Activated naive CD8-positive, alpha-beta T cell (primary cell): ENCODE results near the gene PCNX1.
"Not testable (repeated sequence)": the region's sequence is repeated elsewhere in the genome, so short reads cannot be mapped to it uniquely, and the experiment has no call there.

Experiments
- H3K27ac Mint-ChIP-seq: one replicate; pipeline ENCODE4 v1.8.0; 2021; ENCODE audit warnings: mixed read lengths
- H3K27me3 Mint-ChIP-seq: one replicate; pipeline ENCODE4 v1.8.0; 2021; ENCODE audit warnings: mixed read lengths
- H3K36me3 Mint-ChIP-seq: one replicate; pipeline ENCODE4 v1.8.0; 2021; ENCODE audit warnings: mixed read lengths
- H3K4me1 Mint-ChIP-seq: one replicate; pipeline ENCODE4 v1.8.0; 2021; ENCODE audit warnings: low read depth, mixed read lengths
- H3K4me3 Mint-ChIP-seq: one replicate; pipeline ENCODE4 v1.8.0; 2021; ENCODE audit warnings: mild to moderate bottlenecking, mixed read lengths
- H3K9me3 Mint-ChIP-seq: one replicate; pipeline ENCODE4 v1.8.0; 2021; ENCODE audit warnings: low read depth, mixed read lengths

PCNX1 gene

DNA sequence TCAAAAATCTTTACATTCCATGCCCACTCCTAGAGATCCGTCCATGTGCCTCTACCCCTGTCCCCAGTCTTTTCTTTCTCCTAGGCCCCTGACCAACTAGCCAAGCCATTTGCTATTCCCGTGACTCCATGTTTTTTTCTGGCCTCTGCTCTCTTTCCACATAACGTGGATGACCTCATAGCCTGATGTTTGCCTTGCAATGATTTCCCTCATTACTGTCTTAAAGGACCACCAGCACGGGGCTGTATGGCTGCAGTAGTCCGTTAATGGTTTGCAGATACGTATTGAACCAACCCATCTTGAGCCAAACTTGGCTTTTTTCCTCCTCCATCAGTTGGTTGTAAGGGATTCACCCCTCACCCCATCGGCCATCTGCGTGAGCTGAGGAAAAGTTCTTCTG is 226.0 kb downstream of the PCNX1 start:
- peaks cover 3% of the 10 kb centered on the region for H3K4me1 Mint-ChIP-seq
- H3K27ac Mint-ChIP-seq, result no peak overlapping the region
- no peaks in the 10 kb centered on the region for H3K27me3 Mint-ChIP-seq
- H3K4me3 Mint-ChIP-seq, result no peak overlapping the region
- no peaks in the 10 kb centered on the region for H3K9me3 Mint-ChIP-seq
- no peaks in the 10 kb centered on the region for H3K36me3 Mint-ChIP-seq

- Mint-ChIP-seq H3K36me3 (no peaks in the 10 kb centered on the region), H3K4me1 (peaks cover 3% of the 10 kb centered on the region), H3K27me3 (no peaks in the 10 kb centered on the region), H3K27ac (no peak overlapping the region), H3K9me3 (no peaks in the 10 kb centered on the region), H3K4me3 (no peak overlapping the region)
Observed at GRCh38 chr14:71135496-71135895, 228.2 kb downstream of the PCNX1 start.

DNA sequence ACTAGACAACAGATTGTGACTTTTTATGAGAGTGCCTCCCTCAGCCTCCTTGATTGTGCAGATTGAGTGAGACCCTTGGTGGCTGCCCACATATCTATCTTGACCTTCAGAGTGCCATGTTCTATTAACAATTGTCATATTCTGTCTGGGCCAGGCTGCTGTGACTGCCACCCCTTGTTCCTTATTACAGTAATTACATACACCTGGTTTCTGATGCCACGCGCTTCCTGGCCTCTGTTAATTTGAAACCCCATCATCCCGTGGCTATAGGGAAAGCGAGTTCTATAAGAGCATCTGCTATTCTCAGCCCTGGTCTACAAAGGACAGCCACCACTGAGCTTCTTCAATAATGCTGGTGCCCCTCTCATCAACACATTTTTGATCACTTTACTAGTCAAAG is 228.7 kb downstream of the PCNX1 start:
- H3K4me3 Mint-ChIP-seq, result no peak overlapping the region
- H3K4me1 Mint-ChIP-seq, result peaks cover 2% of the 10 kb centered on the region
- H3K9me3 Mint-ChIP-seq, result no peaks in the 10 kb centered on the region
- no peaks in the 10 kb centered on the region for H3K27me3 Mint-ChIP-seq
- H3K36me3 Mint-ChIP-seq, result no peaks in the 10 kb centered on the region
- H3K27ac Mint-ChIP-seq, result no peak overlapping the region

DNA sequence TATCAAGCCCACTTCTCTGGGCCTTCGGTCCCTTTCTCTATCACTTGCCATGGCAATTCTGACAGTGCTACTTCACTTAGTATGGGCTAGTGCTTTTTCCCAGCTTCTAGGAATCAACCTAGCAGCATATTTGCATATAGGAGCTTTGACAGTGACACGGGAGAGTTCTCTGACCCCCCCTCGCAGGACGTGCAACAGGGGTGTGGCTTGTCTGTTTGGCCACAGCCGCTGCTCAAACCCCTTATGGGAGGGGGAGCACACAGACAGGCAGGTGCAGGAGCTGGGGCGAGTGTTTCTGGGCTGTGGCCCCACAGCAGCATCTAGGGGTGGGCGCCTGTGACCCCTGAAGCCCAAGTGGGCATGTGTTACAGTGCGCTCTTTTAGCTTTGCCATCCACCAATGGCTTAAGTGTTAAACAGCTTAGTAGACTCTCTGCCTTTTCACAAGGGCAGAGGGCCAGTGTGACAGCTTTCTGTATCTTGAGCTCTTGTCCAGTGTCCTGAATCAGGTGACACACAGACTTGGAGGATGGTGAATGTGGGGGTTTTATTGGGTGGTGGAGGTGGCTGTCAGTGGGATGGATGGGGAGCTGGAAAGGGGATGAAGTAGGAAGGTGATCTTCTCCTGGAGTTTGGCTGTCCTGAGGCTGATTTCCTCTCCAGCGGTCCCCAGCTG is 229.3 kb downstream of the PCNX1 start:
- Mint-ChIP-seq H3K27ac (no peak overlapping the region), H3K4me1 (peaks cover 1% of the 10 kb centered on the region), H3K27me3 (no peaks in the 10 kb centered on the region), H3K4me3 (no peak overlapping the region), H3K36me3 (no peaks in the 10 kb centered on the region), H3K9me3 (no peaks in the 10 kb centered on the region)

DNA sequence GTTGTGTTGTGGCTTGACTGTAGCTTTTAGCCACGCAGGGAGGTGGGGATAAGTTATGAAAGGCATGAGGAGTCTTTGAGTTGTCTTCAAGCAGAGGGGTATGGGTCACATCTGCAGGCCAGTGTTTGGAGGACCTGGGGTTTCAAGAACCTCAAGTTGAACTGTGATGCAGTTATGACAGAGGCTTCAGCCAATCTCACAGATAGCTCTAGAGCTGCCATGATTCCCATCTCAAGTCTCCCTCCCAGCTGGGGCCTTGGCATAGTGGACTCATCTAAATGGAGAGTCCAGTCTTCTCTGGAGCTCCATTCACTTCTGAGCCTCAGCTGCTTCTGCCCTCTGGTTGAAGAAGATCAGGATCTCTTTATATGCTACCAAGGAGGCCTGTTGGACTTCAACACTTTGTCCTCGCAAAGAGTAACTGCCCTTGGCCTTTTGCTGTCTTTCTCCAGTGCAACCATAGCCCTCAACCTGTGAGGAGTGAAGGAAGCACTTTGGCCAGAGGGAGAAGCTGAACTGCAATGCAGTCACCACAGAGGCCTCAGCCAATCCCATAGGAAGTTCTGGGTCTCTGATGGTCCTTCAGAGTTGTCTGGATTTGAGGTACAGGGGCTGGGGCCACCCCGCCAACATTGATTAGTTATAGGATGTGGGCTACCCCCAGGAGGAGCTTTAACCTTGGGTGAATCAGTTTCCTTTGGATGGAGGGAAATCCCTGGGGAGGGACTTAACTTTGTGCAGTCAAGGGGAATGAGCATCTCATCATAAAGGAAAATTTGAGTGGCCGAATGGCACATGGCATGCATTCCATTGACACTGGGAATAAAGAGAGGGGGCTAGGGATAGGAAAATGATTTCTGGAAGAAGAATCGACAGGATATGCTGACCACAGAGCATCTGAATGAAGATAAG is 230.5 kb downstream of the PCNX1 start:
- H3K4me3 Mint-ChIP-seq, result no peak overlapping the region
- H3K9me3 Mint-ChIP-seq, result no peaks in the 10 kb centered on the region
- H3K27ac Mint-ChIP-seq, result no peak overlapping the region
- no peaks in the 10 kb centered on the region for H3K36me3 Mint-ChIP-seq
- peaks cover 13% of the 10 kb centered on the region for H3K4me1 Mint-ChIP-seq
- H3K27me3 Mint-ChIP-seq, result no peaks in the 10 kb centered on the region

GRCh38 chr14:71138448-71139293 is 231.4 kb downstream of the PCNX1 start:
- H3K9me3 Mint-ChIP-seq, result no peaks in the 10 kb centered on the region
- H3K36me3 Mint-ChIP-seq, result no peaks in the 10 kb centered on the region
- H3K27me3 Mint-ChIP-seq, result no peaks in the 10 kb centered on the region
- H3K27ac Mint-ChIP-seq, result no peak overlapping the region
- peaks cover 22% of the 10 kb centered on the region for H3K4me1 Mint-ChIP-seq
- no peak overlapping the region for H3K4me3 Mint-ChIP-seq

DNA sequence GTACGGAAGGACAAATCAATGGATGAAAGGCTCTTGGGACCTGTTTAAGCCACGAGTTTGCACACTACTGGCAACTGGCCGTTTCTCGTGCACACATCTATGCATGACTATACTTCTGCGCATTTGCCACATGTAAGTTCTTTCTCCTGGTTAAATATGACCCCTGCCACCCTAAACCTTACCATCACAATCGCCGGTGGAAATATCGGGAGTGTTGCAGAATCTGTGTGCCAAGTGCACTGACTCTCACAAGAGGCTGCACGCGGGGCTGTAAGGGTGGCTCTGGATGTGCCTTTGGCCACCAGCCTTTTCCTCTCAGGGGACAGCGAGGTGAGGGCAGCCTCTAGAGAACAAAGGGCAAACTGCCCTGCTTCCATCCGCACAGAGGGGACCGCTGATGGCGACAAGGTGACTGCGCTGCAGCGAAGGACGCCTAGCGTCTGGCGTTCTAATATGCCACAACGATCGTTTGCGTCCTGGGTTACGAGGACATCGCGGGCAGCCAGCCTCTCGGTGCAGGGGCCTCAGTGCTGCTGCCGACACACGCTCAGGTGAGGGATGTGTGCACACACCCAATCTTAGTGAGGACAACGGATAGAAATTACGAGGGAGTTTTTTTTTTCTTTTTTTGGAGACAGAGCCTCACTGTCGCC is 232.2 kb downstream of the PCNX1 start:
- H3K27me3 Mint-ChIP-seq, result no peaks in the 10 kb centered on the region
- no peak overlapping the region for H3K27ac Mint-ChIP-seq
- no peaks in the 10 kb centered on the region for H3K36me3 Mint-ChIP-seq
- no peak overlapping the region for H3K4me3 Mint-ChIP-seq
- peaks cover 23% of the 10 kb centered on the region for H3K4me1 Mint-ChIP-seq
- H3K9me3 Mint-ChIP-seq, result no peaks in the 10 kb centered on the region

DNA sequence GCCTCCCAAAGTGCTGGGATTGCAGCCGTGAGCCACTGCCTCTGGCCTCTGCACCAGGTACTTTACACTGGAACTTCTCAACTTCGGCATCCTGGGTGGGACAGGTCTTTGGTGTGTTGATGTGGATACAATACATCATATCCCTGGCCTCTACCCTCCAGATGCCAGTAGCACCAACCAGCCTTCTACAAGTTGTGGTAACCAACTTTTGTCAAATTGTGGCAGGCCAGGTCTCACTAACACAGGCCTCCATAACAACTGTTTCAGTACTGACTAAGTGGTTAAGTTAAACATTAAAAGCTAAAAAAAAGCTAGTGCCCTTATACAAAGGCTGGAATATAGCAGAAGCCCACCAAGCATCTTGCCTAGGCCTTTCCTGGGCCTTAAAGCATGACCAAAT is 232.9 kb downstream of the PCNX1 start:
- Mint-ChIP-seq H3K4me3 (no peak overlapping the region), H3K27me3 (no peaks in the 10 kb centered on the region), H3K36me3 (no peaks in the 10 kb centered on the region), H3K4me1 (peaks cover 23% of the 10 kb centered on the region), H3K27ac (no peak overlapping the region), H3K9me3 (no peaks in the 10 kb centered on the region)

DNA sequence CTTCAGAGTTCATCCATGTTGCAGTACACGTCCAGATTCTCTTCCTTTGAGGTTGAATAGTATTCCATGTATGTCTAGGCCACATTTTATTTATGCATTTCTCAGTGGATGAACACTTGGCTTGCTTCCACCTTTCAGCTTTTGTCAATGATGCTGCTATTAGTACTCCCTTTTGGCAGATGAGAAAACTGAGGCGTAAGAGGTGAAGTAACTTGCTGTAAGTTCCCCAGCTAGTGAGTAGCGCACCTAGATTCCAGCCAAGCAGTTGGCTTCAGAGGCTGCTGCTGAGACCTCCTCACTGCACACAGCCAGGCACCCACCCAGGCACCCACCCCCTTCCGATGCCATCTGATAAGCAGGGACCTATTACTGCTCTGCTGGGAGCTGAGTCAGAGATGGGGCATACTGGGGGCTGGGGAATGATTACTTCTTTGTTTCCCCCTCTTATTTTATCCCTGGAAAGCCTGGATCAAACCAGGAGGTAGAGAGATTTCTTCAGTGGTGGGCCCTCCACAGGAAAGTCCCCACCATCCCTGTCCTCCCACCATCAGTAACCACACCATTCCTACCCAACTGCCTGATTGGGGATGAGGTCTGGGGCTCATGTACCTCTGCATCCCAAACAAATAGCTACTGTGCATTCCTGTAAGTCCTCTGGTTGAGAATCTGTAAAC is 234.6 kb downstream of the PCNX1 start:
- peaks cover 23% of the 10 kb centered on the region for H3K4me1 Mint-ChIP-seq
- peak overlapping the region; percentile 50 for H3K27ac Mint-ChIP-seq
- H3K36me3 Mint-ChIP-seq, result no peaks in the 10 kb centered on the region
- no peaks in the 10 kb centered on the region for H3K27me3 Mint-ChIP-seq
- H3K9me3 Mint-ChIP-seq, result no peaks in the 10 kb centered on the region
- no peak overlapping the region for H3K4me3 Mint-ChIP-seq

DNA sequence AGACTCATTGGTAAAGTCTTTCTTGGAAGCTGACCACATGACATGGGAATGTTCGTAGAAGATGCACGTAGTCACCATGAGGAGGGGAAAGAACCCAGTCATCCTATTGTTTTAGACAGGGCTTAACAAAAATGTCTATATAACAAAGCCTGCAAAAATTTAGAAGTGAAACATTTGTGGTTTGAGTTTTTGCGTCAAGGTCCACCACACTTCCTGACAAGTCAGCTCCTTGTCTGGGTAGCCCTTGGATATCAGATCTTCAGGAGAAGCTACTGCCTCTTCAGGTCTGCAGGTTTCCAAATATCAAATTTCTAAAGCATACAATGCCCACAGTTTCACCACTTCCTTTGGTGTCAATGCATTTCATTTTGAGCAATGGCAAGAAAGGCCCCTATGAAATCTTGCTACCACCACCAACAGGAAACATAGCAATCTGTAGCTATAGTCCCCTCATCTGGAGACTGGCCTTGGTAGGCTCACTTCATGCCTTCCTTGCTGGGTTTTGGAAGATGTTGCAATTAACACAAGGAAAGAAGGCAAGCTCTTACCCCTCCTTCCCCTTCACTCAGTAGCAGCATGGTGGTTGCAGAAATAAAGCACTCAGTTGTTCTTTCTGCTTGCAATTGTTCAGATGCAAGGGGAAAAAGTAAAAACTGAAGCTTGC is 235.2 kb downstream of the PCNX1 start:
- Mint-ChIP-seq H3K27ac (peak overlapping the region; percentile 77), H3K27me3 (no peaks in the 10 kb centered on the region), H3K4me3 (no peak overlapping the region), H3K4me1 (peaks cover 23% of the 10 kb centered on the region), H3K9me3 (no peaks in the 10 kb centered on the region), H3K36me3 (no peaks in the 10 kb centered on the region)

- no peaks in the 10 kb centered on the region for H3K36me3 Mint-ChIP-seq
- H3K4me3 Mint-ChIP-seq, result no peak overlapping the region
- peak overlapping the region; percentile 77 for H3K27ac Mint-ChIP-seq
- H3K9me3 Mint-ChIP-seq, result no peaks in the 10 kb centered on the region
- H3K4me1 Mint-ChIP-seq, result peaks cover 23% of the 10 kb centered on the region
- no peaks in the 10 kb centered on the region for H3K27me3 Mint-ChIP-seq
Observed at GRCh38 chr14:71143381-71144290, 236.4 kb downstream of the PCNX1 start.

- H3K27ac Mint-ChIP-seq, H3K9me3 Mint-ChIP-seq, H3K4me3 Mint-ChIP-seq, H3K36me3 Mint-ChIP-seq, H3K27me3 Mint-ChIP-seq: not testable (repeated sequence)
- H3K4me1 Mint-ChIP-seq, result peaks cover 19% of the 10 kb centered on the region
Observed at GRCh38 chr14:71147335-71147734, 240.1 kb downstream of the PCNX1 start.

- Mint-ChIP-seq H3K36me3 (peaks cover 4% of the 10 kb centered on the region), H3K27me3 (no peaks in the 10 kb centered on the region), H3K4me1 (peaks cover 6% of the 10 kb centered on the region), H3K27ac (no peak overlapping the region), H3K9me3 (peaks cover 7% of the 10 kb centered on the region), H3K4me3 (no peak overlapping the region)
Observed at GRCh38 chr14:71148627-71149026, 241.4 kb downstream of the PCNX1 start.
